SH-SY5Y (cell line): ENCODE data around the gene CDC40.

ENCODE experiments used
- GATA2 ChIP-seq: IDR thresholded peaks from 2 replicates; pipeline ENCODE4 v1.6.1; 2011; ENCODE audit warnings: mild to moderate bottlenecking, low read depth, low read length
- GATA3 ChIP-seq: IDR thresholded peaks from 2 replicates; pipeline ENCODE4 v1.6.1; 2011; ENCODE audit warnings: low read depth, mild to moderate bottlenecking, low read length, moderate library complexity

GRCh38 chr6:110191477-110191876, 11.2 kb downstream of the CDC40 start:
- TF ChIP-seq GATA2 (no peak), GATA3 (no peak)
